ENCODE data around the gene FAM149A. TPM values are rescaled to one million over a fixed set of nuclear protein-coding genes. Genes with fewer than 3 reads are reported as not detected.

FAM149A gene
- total and polyA plus RNA-seq, 2 donors (not counting 3 experiments of a cell fraction or from before 2014, with no cell fraction given): 0.08 to 0.20 TPM

GRCh38 chr4:186097386-186097785, 7.1 kb upstream of the FAM149A start:
- Histone ChIP-seq H3K4me1 (ENCODE audit: control insufficient read depth, extremely low read depth, insufficient read depth, low read length) (no peaks in the 10 kb centered on the region), H3K9ac (replicated peaks; ENCODE audit: extremely low read depth, insufficient read depth, low read length) (no peak overlapping the region), H3K4me3 (replicated peaks in 1 of 3; ENCODE audit: insufficient read depth in 1 of 3, low read depth in 1 of 3, low read length in 3 of 3) (no peak overlapping the region), H3K27ac (ENCODE audit: insufficient read depth, low read depth, low read length) (no peak overlapping the region), H3K27me3 (ENCODE audit: control insufficient read depth in 2 of 2, insufficient read depth in 2 of 2, low read length in 2 of 2) (no peaks in the 10 kb centered on the region), H3K79me2 (ENCODE audit: control insufficient read depth, insufficient read depth, low read length) (no peaks in the 10 kb centered on the region), H4K20me1 (replicated peaks; ENCODE audit: control insufficient read depth, extremely low read depth, insufficient read depth, low read length) (no peaks in the 10 kb centered on the region), H3K9me1 (replicated peaks; ENCODE audit: control insufficient read depth, extremely low read depth, insufficient read depth, low read length) (no peaks in the 10 kb centered on the region), H3K36me3 (ENCODE audit: control insufficient read depth in 2 of 2, extremely low read depth in 1 of 2, insufficient read depth in 2 of 2, low read length in 2 of 2) (no peaks in the 10 kb centered on the region), H3K9me3 (replicated peaks; ENCODE audit: control insufficient read depth, insufficient read depth, low read length) (no peaks in the 10 kb centered on the region), H2AFZ (ENCODE audit: low read depth, low read length) (no peak overlapping the region), H3K4me2 (ENCODE audit: insufficient read depth, low read length) (no peak overlapping the region)
- TF ChIP-seq FOS (IDR thresholded peaks at IDR 0.05; ENCODE audit: borderline replicate concordance, insufficient read depth, low read length) (no peak), MAX (IDR thresholded peaks at IDR 0.05; ENCODE audit: insufficient read depth, insufficient read length) (no peak), JUN (IDR thresholded peaks at IDR 0.05; ENCODE audit: borderline replicate concordance, insufficient read depth, insufficient read length, low read depth) (no peak), MYC (IDR thresholded peaks at IDR 0.05; ENCODE audit: low read depth, low read length) (no peak), GATA2 (IDR thresholded peaks at IDR 0.05; ENCODE audit: insufficient read depth, insufficient read length, low read depth, low read length) (no peak), POLR2AphosphoS5 (IDR thresholded peaks at IDR 0.05; ENCODE audit: insufficient read depth, low read depth, low read length) (no peak), POLR2A (IDR thresholded peaks at IDR 0.05; ENCODE audit: low read depth, low read length) (no peak), CTCF (IDR thresholded peaks at IDR 0.05; ENCODE audit: extremely low read depth in 1 of 2, insufficient read depth in 1 of 2, low read depth in 1 of 2, low read length in 2 of 2) (no peak), EZH2 (IDR thresholded peaks at IDR 0.05; ENCODE audit: borderline replicate concordance, low read depth, low read length, severe bottlenecking) (no peak)
- dilution Hi-C loops (cut with MboI; ENCODE audit: extremely low pct_ligation_motif_present, low sequenced_read_pairs) (no loop called here), intact Hi-C loops (cut with micrococcal nuclease) (no loop called here)
- ChIA-PET POLR2A (no interaction called here), CTCF (interaction anchor here (1.3 kb wide), 1 partner anchor 40 kb away, joined by 4 read pairs; no protein-coding TSS in a partner anchor)
- FAIRE-seq: no peak
- no TSS peak for BruUV-seq (replicated peaks)
- no peak for DNase-seq (ENCODE audit: low read depth, low spot score)

All from endothelial cell of umbilical vein (primary cell).